Measurements from ENCODE around the gene FOLR2.
A peak's percentile ranks its signal among the peaks of the same experiment; 100 is the strongest.
"Not testable (repeated sequence)": the region's sequence is repeated elsewhere in the genome, so short reads cannot be mapped to it uniquely, and the experiment has no call there.

The FOLR2 gene

DNA sequence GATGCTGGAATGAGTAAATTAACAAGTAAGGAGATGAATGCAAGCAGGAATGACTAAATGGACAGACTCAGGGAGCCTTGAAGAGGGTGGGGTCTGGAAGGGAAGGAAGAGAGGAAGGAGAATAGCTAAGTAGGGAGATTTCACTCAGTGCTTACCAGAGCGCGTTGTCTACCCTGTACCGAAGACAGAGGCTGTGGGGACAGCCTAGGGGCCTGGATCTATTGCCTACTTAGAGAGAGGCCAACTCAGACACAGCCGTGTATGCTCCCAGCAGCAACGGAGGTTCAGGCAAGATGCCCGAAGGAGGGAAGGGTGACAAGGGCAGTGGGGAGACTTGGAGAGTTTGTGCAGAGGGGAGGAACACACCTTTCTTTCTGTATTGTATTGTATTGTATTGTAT is at the start of gene FOLR2:
Gene FOLR2 (plus strand): TSS at position 157 of the 400 bp plus-strand sequence. CDS start 1,791 bp downstream, outside the sequence.
- intact Hi-C loops (cut with DNase I), result no loop called here
- peak in 1 of 10 donors; percentile 49 for DNase-seq

DNA sequence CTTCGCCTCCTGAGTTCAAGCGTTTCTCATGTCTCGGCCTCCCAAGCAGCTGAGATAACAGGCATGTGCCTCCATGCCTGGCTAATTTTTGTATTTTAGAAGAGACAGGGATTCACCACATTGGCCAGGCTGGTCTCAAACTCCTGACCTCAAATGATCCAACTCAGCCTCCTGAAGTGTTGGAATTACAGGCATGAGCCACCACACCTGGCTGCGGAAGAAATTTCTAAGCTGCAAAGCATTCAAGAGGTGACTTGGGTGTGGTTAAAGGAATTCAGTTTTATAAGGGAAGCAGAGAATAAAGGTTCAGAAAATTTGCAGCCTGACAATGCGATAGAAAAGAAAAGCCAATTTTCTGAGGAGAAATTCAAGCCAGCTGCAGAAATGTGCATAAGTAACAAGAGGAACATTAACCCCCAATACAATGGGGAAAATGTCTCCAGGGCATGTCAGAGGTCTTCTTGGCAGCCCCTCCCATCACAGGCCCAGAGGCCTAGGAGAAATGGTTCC is 47.5 kb upstream of the FOLR2 start:
- intact Hi-C loops (cut with DNase I), result not testable (repeated sequence)

DNA sequence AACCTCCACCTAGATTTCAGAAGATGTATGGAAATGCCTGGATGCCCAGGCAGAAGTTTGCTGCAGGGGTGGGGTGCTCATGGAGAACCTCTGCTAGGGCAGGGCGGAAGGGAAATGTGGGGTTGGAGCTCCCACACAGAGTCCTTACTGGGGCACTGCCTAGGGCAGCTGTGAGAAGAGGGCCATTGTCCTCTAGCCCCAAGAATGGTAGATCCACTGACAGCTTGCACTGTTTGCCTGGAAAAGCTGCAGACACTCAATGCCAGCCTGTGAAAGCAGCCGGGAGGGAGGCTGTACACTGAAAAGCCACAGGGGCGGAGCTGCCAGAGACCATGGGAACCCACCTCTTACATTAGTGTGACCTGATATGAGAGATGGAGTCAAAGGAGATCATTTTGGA is 46.8 kb upstream of the FOLR2 start:
- peak in 6 of 10 donors; percentile 17 to 88 (median 46) for DNase-seq
- intact Hi-C loops (cut with DNase I), result not testable (repeated sequence)

More for the DNA sequence above, 47.5 kb upstream of the FOLR2 start:
- DNase-seq, result not testable (repeated sequence)

DNA sequence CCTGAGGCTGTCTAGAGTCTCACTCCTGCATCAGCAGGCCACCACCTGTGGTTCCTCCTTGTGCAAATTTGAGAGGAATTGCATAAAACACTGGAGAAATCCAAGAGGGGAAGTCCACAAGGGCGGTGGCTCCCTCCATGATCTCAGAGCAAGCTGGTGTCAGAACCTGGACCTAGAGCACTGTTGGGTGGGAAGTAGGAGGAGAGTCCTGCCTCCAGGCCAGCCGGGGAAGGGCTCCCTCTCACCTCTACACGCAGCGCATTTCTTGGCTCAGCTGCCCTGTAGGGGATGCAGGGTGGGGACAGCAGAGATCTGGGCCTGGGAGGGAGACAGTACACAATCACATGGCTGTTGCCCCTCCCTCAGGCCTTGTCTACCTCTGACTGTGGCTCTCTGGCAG is 44.6 kb upstream of the FOLR2 start:
- intact Hi-C loops (cut with DNase I), result not testable (repeated sequence)

DNA sequence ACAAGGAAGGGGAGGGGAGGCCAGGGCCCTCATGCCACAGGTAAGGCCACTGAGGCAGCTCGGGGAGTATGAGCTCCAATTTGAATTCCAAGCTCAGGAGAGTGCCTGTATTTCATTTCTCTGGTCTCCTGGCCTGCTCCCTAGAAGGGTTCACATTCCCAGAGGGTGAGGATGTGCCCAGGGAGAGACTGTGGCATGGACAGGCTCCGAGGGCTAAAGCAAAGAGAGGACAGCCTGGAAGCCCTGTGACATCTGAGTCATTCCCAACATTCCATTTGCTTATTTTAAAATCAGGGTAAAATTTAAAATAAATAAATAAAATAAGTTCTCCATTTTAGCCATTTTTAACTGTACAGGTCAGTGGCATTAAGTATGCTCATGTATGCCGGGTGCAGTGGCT is 43.3 kb upstream of the FOLR2 start:
- intact Hi-C loops (cut with DNase I), result no loop called here
- DNase-seq, result no peak

More for the DNA sequence above, 44.6 kb upstream of the FOLR2 start:
- not testable (repeated sequence) for DNase-seq

DNA sequence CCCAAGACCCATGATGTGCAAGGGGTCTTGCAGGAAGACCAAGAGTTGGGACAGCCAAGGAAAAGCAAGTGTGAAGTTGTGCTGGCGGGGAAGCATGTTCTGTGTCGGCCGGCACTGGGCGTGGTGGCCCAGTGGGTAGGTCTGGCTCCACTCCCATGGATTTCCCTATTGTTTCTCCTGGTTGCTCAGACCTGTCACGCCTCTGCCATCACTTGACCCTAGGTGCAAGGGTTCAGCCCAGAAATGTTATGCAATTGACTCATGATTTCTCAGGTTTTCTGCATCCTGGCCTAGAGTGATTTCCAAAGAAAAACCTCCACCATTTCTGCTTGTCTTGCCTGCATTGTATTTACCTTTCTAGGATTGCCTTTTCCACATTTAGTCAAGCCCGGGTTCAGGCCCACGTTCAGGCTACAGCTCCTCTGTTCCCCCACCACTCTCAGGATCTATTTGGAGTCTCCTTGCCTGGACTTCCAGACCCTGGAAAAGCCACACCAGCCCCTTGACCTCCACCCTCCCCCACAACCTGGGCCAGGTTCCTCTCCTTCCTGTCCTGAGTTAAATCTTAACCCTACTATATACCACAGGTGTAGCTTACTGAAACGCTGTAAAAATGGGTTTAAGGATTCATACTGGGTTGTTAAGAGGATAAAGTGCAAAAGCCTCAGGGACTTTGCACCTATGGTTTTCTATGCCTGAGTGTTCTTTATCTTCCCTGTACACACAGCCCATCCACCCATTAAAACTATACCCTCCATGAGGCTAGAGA is 42.1 kb upstream of the FOLR2 start:
- intact Hi-C loops (cut with DNase I), result no loop called here
- DNase-seq, result no peak

DNA sequence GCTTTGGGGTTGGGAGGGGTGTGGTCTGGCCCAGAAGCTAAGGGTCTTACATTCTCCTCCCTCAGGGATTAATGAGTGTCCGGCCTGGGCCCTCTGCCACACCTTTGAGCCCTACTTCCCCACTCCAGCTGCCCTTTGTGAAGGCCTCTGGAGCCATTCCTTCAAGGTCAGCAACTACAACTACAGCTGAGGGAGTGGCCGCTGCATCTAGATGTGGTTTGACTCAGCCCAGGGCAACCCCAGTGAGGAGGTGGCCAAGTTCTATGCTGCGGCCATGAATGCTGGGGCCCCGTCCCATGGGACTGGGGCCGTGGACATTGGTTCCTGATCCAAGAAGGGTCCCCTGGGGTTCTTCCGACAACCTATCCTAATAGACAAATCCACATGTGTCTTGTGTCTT is 38.9 kb upstream of the FOLR2 start:
- intact Hi-C loops (cut with DNase I), result no loop called here
- no peak for DNase-seq

DNA sequence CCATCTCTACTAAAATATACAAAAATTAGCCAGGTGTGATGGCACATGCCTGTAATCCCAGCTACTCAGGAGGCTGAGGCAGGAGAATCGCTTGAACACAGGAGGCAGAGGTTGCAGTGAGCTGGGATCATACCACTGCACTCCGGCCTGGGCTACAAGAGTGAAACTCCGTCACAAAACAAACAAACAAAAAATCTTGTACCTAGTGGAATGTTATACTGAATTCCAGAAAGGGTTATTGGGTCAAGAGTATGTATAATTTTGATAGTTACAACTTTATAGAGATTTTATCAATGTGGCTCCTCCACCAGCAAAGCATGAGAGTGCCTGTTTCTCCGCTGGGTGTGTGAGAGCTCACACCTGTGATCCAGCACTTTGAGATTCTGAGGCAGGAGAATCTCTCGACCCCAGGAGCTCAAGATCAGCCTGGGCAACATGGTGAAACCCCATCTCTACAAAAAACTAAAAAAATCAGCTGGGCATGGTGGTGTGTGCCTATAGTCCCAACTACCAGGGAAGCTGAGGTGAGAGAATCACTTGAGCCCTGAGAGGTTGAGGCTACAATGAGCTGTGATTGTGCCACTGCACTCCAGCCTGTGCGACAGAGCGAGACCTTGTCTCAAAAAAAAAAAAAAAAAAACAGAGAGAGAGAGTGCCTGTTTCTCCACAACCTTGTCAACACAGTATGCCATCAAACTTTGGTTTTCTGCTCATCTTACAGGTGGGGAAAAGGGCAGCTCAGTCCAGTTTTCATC is 37.4 kb upstream of the FOLR2 start:
- DNase-seq, result no peak
- intact Hi-C loops (cut with DNase I), result no loop called here

DNA sequence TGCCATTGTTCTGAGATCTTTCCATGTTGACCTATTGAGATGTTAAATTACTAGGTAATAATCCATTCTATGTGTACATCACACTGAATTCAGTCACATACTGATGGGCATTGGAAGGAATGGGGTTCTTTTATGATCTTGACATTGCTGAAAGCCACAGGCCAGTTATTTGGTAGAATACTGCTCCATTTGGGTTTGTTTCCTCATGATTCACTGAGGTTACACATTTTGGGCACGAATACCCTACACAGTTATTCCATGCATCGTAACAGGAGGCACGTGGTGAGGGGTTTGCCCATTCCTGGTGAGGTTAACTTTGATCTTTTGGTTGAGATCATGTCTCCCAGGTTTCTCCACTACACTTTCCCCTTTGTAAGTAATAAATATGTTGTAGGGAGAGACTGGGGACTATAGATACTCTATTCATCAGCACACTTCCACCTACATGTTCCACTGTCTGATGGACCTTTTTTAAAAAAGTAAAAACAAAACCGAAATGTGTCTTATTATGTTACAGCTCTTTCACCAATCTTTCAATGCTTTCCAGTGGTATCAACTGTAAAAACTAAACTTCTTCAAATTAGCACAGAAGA is 36.7 kb upstream of the FOLR2 start:
- intact Hi-C loops (cut with DNase I), result loop anchor here (5.0 kb wide), 1 partner anchor 153 kb away; no protein-coding TSS in a partner anchor
- no peak for DNase-seq

DNA sequence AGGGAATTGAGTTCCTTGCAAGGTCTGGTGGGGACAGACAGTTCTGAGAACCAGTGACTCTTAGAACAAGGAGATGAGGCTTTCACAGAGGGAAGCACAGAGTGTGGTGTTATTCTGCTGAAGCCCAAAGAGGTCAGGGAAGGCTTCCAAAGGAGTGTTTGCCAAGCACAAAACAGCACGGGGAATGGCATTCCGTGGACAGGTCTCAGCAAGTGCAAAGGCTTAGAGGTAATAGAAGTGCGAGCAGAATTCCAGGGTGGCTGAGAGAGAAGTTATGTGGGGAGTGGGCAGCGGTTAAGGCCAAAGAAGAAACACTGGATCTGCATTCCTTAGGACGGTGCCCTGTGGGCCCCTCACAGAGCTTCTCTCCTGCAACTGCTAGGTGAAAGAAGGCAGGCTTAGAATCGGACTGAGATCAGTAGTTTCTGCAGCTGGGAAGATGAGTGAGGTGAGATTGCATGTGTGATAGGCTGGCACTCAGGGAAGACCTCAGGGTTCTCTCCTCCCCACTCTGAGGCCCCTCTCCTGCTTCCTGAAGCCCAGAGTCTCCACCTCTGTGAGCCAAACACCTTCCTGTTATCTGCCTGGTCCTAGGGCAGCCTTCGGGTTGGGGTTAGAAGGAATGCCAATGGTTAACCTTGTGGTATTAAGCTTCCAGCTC is 35.6 kb upstream of the FOLR2 start:
- intact Hi-C loops (cut with DNase I), result loop anchor here (5.0 kb wide), 1 partner anchor 154 kb away; no protein-coding TSS in a partner anchor
- DNase-seq, result not testable (repeated sequence)

DNA sequence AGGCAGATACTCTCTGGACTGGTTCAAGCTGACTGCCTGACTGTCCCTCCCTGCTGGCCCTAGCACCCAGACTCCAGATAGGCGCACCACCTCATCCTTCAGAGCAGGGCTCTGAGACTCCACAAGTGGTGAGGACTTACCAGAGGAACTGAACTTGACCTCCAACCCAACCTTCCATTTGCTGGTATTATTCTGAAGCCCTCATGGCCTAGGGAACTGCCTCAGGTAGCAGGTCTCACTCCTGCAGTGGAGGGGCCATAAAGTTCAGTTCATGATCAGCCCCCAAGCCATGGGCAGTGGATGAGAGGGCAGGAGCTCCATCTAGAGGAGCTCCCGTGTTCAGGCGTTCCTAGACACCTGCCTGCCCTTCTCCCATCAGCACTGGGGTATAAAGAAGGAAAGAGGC is 35.0 kb upstream of the FOLR2 start:
- intact Hi-C loops (cut with DNase I), result loop anchor here (5.0 kb wide), 1 partner anchor 154 kb away; no protein-coding TSS in a partner anchor
- not testable (repeated sequence) for DNase-seq

DNA sequence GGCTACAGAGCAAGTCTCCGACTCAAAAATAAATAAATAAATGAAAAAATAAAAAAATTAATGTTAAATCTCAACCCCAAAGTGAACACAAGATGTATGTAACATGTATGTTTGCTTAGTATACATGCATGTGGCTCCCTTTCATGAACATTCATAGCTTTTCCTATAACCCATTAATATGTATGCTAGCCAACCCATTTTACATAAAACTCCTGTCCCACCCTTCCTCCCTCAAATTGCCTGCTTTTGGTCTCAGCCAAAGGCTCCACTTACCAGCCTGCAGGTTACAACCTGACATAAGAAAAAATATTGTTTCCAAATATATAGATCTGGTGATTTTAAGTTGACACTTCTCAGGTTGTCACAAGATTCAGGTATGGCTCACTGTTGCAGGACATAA is 28.3 kb upstream of the FOLR2 start:
- intact Hi-C loops (cut with DNase I), result no loop called here
- DNase-seq, result no peak

DNA sequence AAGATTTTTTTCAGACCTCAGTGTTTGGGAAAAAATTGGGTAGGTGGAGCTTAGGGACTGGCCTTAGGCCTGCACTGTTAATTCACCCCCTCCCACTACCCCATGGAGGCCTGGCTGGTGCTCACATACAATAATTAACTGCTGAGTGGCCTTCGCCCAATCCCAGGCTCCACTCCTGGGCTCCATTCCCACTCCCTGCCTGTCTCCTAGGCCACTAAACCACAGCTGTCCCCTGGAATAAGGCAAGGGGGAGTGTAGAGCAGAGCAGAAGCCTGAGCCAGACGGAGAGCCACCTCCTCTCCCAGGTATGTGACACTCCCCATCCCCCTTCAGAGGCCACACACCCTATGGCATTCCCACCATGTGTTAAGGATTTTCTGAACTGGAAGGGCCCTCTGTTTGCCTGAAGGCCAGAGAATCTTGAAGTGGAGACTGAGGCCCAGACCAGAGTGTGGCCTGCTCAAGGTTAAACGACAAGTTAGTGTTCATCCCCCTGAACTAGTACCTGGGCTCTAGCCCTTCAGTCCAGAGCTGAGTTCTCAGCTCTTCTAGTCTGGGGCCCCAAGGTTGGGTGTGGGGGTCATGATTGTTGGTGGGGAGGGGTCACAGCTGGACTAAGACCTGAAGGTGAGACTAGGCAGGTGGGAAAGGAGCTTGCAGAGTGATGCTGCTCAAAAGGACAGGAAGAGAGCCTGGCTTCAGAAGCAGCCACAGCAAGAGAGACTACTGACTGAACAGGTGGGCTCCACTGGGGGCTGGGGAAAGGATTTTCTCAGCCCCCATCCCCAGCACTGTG is 26.9 kb upstream of the FOLR2 start:
- peak in 2 of 10 donors; percentile 20 to 24 for DNase-seq
- intact Hi-C loops (cut with DNase I), result no loop called here

DNA sequence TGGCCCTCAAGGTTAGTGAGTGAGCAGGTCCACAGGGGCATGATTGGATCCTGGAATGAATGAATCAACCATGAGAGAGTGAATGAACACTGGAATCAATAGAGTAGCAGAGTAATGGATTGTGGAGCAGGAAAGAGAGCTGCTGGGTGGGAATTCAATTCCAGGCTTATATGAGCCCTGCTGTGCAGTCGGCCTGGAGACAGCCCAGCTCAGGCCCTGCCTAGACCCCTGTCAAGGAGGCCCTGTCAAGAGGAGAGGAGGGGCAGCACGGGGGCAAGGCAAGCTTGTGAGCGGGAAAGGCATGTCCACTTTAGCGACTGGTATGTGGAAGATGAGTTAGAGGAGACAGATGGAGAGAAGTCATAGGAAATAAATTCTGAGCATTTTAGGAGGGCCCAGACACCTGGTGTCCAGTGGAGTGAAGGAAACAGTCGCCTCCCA is 25.9 kb upstream of the FOLR2 start:
- intact Hi-C loops (cut with DNase I), result no loop called here
- no peak for DNase-seq

DNA sequence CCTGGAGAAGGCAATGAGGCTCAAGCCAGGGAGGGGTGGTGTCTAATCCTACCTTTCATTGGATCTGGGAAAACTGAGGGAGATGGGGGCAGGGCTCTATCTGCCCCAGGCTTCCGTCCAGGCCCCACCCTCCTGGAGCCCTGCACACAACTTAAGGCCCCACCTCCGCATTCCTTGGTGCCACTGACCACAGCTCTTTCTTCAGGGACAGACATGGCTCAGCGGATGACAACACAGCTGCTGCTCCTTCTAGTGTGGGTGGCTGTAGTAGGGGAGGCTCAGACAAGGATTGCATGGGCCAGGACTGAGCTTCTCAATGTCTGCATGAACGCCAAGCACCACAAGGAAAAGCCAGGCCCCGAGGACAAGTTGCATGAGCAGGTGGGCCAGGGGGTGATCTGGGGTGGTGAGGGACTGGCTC is 24.6 kb upstream of the FOLR2 start, which contains the start of gene FOLR1:
Gene FOLR1 (plus strand): TSS at position 180 of the 421 bp plus-strand sequence. CDS start 34 bp downstream, at position 214.
- intact Hi-C loops (cut with DNase I), result no loop called here
- no peak for DNase-seq

DNA sequence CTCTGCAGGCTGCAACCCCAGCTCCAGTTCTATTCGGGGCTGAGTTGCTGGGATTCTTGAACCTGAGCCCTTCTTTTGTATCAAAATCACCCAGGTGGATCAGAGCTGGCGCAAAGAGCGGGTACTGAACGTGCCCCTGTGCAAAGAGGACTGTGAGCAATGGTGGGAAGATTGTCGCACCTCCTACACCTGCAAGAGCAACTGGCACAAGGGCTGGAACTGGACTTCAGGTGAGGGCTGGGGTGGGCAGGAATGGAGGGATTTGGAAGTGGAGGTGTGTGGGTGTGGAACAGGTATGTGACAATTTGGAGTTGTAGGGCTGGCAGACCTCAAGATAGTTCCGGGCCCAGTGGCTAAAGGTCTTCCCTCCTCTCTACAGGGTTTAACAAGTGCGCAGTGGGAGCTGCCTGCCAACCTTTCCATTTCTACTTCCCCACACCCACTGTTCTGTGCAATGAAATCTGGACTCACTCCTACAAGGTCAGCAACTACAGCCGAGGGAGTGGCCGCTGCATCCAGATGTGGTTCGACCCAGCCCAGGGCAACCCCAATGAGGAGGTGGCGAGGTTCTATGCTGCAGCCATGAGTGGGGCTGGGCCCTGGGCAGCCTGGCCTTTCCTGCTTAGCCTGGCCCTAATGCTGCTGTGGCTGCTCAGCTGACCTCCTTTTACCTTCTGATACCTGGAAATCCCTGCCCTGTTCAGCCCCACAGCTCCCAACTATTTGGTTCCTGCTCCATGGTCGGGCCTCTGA is 20.9 kb upstream of the FOLR2 start:
- intact Hi-C loops (cut with DNase I), result no loop called here
- peak in 1 of 10 donors; percentile 57 for DNase-seq

DNA sequence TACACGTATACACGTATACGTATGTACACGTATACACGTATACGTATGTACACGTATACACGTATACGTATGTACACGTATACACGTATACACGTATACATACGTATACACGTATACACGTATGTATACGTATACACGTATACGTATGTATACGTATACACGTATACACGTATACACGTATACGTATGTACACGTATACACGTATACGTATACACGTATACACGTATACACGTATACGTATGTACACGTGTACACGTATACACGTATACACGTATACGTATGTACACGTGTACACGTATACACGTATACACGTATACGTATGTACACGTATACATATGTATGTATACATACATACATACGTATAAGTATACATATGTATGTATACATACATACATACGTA is 15.1 kb upstream of the FOLR2 start:
- intact Hi-C loops (cut with DNase I); DNase-seq: not testable (repeated sequence)

DNA sequence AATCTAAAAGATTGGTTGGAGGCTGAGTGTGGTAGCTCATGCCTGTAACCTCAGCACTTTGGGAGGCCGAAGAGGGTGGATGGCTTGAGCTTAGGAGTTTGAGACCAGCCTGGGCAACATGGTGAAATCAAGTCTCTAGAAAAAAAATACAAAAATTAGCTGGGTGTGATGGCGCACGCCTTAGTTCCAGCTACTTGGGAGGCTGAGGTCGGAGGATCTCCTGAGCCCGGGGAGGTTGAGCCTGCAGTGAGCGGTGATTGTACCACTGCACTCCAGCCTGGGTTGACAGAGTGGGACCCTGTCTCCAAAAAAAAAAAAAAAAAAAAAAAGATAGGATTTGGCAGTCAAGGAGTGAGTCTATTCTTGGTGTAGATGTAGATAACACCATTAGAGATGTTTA is 14.0 kb upstream of the FOLR2 start:
- peak in 1 of 10 donors; percentile 51 for DNase-seq
- intact Hi-C loops (cut with DNase I), result no loop called here

DNA sequence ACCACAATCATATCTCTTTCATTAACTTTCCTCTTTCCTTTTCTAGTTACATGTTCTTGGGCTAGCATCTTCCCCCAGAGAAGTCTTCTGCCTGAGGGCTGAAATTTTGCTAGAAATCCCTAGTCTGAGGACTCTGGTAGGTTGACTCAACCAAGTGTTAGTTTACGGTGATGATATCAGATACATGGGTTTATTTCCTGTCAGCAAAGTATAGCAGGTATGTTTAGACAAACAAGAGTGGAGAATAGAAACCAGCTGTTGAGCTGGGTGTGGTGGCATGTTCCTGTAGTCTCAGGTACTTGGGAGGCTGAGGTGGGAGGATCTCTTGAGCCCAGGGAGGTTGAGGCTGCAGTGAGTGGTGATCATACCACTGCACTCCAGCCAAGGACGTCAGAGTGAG is 13.4 kb upstream of the FOLR2 start:
- peak in 1 of 10 donors; percentile 16 for DNase-seq
- intact Hi-C loops (cut with DNase I), result no loop called here

Measured in posterior cingulate gyrus (tissue), 11 donors.